Measurements from ENCODE around the gene FHIP1A.

Gene FHIP1A

DNA sequence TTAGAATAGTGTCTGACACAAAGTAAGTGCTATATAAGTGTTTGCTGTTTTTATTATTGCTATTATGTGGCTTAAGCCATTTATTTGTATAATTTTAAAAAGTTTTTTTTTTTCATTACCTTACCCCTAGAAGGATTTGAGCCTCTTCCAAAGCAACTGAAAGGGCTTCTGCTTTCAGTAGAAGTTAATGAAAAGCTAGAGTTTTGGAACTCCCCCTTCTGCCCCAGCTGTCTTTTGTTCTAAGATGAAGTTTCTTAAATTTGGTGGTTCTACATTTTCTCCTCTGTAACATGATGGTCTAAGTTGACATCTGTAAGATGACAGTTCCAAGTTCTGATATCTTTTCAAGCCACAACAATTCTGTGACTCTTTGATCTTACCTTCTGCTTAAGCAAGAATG, 30.3 kb downstream of the FHIP1A start:
- no peak overlapping the region for H2BK15ac ChIP-seq (ENCODE audit: low read depth, poor library complexity, severe bottlenecking)
- no peak overlapping the region for H3K4me3 ChIP-seq (ENCODE audit: insufficient read depth in 1 of 2, low read depth in 1 of 2, low read length in 2 of 2)
- no peak overlapping the region for H3K14ac ChIP-seq (ENCODE audit: low read length in 2 of 2)
- H4K8ac ChIP-seq (ENCODE audit: low read length), result no peak overlapping the region
- no peaks in the 10 kb centered on the region for H3K4me1 ChIP-seq (ENCODE audit: control insufficient read depth, insufficient read depth, low read depth, low read length)
- no peak overlapping the region for H3K27ac ChIP-seq (ENCODE audit: low read length, poor library complexity, severe bottlenecking)
- H2AFZ ChIP-seq (ENCODE audit: low read depth, low read length), result no peak overlapping the region
- no peak for DNase-seq
- peaks cover 11% of the 10 kb centered on the region for H3K79me1 ChIP-seq (replicated peaks; ENCODE audit: low read length, poor library complexity, severe bottlenecking)
- H3K27me3 ChIP-seq (ENCODE audit: control insufficient read depth in 1 of 2, insufficient read depth in 1 of 2, low read length in 2 of 2), result peaks cover 0 to 14% of the 10 kb centered on the region in 2 experiments
- H3K23ac ChIP-seq (ENCODE audit: low read length in 2 of 2), result no peak overlapping the region
- H2BK120ac ChIP-seq (ENCODE audit: low read depth, low read length), result no peak overlapping the region
- no peaks in the 10 kb centered on the region for H3K36me3 ChIP-seq (ENCODE audit: control insufficient read depth in 1 of 2, insufficient read depth in 2 of 2, low read depth in 1 of 2, low read length in 2 of 2)
- no peak overlapping the region for H3K9ac ChIP-seq (ENCODE audit: low read length)
- no peak overlapping the region for H3K4me2 ChIP-seq (ENCODE audit: low read length, poor library complexity, severe bottlenecking)
- no peak overlapping the region for H4K91ac ChIP-seq (ENCODE audit: low read length)
- no peak overlapping the region for H2BK5ac ChIP-seq (ENCODE audit: low read depth, low read length, poor library complexity, severe bottlenecking)
- H2BK12ac ChIP-seq (ENCODE audit: low read length in 2 of 2), result no peak overlapping the region
- H2AK5ac ChIP-seq (ENCODE audit: low read length, severe bottlenecking), result no peak overlapping the region
- H3K9me3 ChIP-seq (ENCODE audit: control insufficient read depth, low read length), result no peaks in the 10 kb centered on the region
- H3K4ac ChIP-seq (ENCODE audit: low read depth in 1 of 2, low read length in 2 of 2), result no peak overlapping the region
- no peak overlapping the region for H3K18ac ChIP-seq (ENCODE audit: low read depth in 1 of 2, low read length in 2 of 2)

DNA sequence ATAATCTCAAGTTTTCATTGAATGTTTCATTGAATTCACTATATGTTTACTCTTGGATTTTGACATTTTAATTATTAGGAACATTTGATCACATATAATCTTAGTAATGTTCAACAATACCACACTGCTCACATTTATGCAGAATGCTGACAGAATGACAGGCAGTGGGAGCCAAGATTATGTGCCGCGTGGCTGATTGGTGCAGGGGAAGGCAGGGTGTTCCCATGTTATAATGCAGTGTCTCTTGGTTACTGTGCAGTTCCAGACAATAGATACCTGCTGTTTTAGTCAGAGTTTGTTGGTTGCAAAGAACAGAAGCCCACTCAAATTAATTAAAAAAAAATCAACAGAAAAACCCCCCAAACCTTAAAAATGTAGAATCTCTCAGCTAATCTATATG, 33.0 kb downstream of the FHIP1A start:
- Histone ChIP-seq H4K8ac (ENCODE audit: low read length) (no peak overlapping the region), H2BK5ac (ENCODE audit: low read depth, low read length, poor library complexity, severe bottlenecking) (no peak overlapping the region), H2BK15ac (ENCODE audit: low read depth, poor library complexity, severe bottlenecking) (no peak overlapping the region), H3K27me3 (ENCODE audit: control insufficient read depth in 1 of 2, insufficient read depth in 1 of 2, low read length in 2 of 2) (peaks cover 0 to 14% of the 10 kb centered on the region in 2 experiments), H2BK12ac (ENCODE audit: low read length in 2 of 2) (no peak overlapping the region), H3K36me3 (ENCODE audit: control insufficient read depth in 1 of 2, insufficient read depth in 2 of 2, low read depth in 1 of 2, low read length in 2 of 2) (no peaks in the 10 kb centered on the region), H3K9ac (ENCODE audit: low read length) (no peak overlapping the region), H3K23ac (ENCODE audit: low read length in 2 of 2) (no peak overlapping the region), H4K91ac (ENCODE audit: low read length) (no peak overlapping the region), H3K4me3 (ENCODE audit: insufficient read depth in 1 of 2, low read depth in 1 of 2, low read length in 2 of 2) (no peak overlapping the region), H2AFZ (ENCODE audit: low read depth, low read length) (no peak overlapping the region), H3K18ac (ENCODE audit: low read depth in 1 of 2, low read length in 2 of 2) (no peak overlapping the region), H3K14ac (ENCODE audit: low read length in 2 of 2) (no peak overlapping the region), H3K4ac (ENCODE audit: low read depth in 1 of 2, low read length in 2 of 2) (no peak overlapping the region), H3K4me1 (ENCODE audit: control insufficient read depth, insufficient read depth, low read depth, low read length) (no peaks in the 10 kb centered on the region), H3K27ac (ENCODE audit: low read length, poor library complexity, severe bottlenecking) (no peak overlapping the region), H2BK120ac (ENCODE audit: low read depth, low read length) (no peak overlapping the region), H3K4me2 (ENCODE audit: low read length, poor library complexity, severe bottlenecking) (no peak overlapping the region), H3K9me3 (ENCODE audit: control insufficient read depth, low read length) (no peaks in the 10 kb centered on the region), H2AK5ac (ENCODE audit: low read length, severe bottlenecking) (no peak overlapping the region), H3K79me1 (replicated peaks; ENCODE audit: low read length, poor library complexity, severe bottlenecking) (peaks cover 11% of the 10 kb centered on the region)
- 100% methylated on average over 2 of the region's 2 CpGs for WGBS
- no peak for DNase-seq

DNA sequence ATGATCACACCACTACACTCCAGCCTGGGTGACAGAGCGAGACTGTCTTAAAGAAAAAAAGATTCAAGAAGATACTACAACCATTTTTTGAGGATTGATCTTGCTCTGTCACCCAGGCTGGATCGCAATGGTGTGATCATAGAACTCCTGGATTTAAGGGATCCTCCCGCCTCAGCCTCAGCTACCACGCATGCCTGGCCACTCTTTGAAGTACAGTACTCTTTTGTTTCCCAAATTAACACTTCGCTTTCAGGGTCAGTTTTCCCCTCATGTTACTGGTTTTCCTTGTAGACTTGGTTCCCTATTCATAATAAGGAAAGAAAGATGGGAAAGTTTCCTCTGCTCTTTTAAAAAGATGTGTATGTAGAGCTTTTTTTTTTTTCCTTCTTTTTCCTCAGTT, 34.3 kb downstream of the FHIP1A start:
- no peak overlapping the region for H4K8ac ChIP-seq (ENCODE audit: low read length)
- no peak for DNase-seq
- no peaks in the 10 kb centered on the region for H3K4me1 ChIP-seq (ENCODE audit: control insufficient read depth, insufficient read depth, low read depth, low read length)
- no peak overlapping the region for H3K4me3 ChIP-seq (ENCODE audit: insufficient read depth in 1 of 2, low read depth in 1 of 2, low read length in 2 of 2)
- H3K18ac ChIP-seq (ENCODE audit: low read depth in 1 of 2, low read length in 2 of 2), result no peak overlapping the region
- no peak overlapping the region for H3K4ac ChIP-seq (ENCODE audit: low read depth in 1 of 2, low read length in 2 of 2)
- no peak overlapping the region for H2AFZ ChIP-seq (ENCODE audit: low read depth, low read length)
- H2BK5ac ChIP-seq (ENCODE audit: low read depth, low read length, poor library complexity, severe bottlenecking), result no peak overlapping the region
- no peak overlapping the region for H2BK15ac ChIP-seq (ENCODE audit: low read depth, poor library complexity, severe bottlenecking)
- 67% methylated on average over 5 of the region's 5 CpGs for WGBS
- peaks cover 9% of the 10 kb centered on the region for H3K79me1 ChIP-seq (replicated peaks; ENCODE audit: low read length, poor library complexity, severe bottlenecking)
- H3K36me3 ChIP-seq (ENCODE audit: control insufficient read depth in 1 of 2, insufficient read depth in 2 of 2, low read depth in 1 of 2, low read length in 2 of 2), result no peaks in the 10 kb centered on the region
- H3K27ac ChIP-seq (ENCODE audit: low read length, poor library complexity, severe bottlenecking), result no peak overlapping the region
- no peak overlapping the region for H3K9ac ChIP-seq (ENCODE audit: low read length)
- H2BK12ac ChIP-seq (ENCODE audit: low read length in 2 of 2), result no peak overlapping the region
- H3K23ac ChIP-seq (ENCODE audit: low read length in 2 of 2), result no peak overlapping the region
- no peak overlapping the region for H3K4me2 ChIP-seq (ENCODE audit: low read length, poor library complexity, severe bottlenecking)
- H2AK5ac ChIP-seq (ENCODE audit: low read length, severe bottlenecking), result no peak overlapping the region
- H4K91ac ChIP-seq (ENCODE audit: low read length), result no peak overlapping the region
- no peaks in the 10 kb centered on the region for H3K9me3 ChIP-seq (ENCODE audit: control insufficient read depth, low read length)
- H3K14ac ChIP-seq (ENCODE audit: low read length in 2 of 2), result no peak overlapping the region
- peaks cover 0 to 14% of the 10 kb centered on the region in 2 experiments for H3K27me3 ChIP-seq (ENCODE audit: control insufficient read depth in 1 of 2, insufficient read depth in 1 of 2, low read length in 2 of 2)
- no peak overlapping the region for H2BK120ac ChIP-seq (ENCODE audit: low read depth, low read length)

DNA sequence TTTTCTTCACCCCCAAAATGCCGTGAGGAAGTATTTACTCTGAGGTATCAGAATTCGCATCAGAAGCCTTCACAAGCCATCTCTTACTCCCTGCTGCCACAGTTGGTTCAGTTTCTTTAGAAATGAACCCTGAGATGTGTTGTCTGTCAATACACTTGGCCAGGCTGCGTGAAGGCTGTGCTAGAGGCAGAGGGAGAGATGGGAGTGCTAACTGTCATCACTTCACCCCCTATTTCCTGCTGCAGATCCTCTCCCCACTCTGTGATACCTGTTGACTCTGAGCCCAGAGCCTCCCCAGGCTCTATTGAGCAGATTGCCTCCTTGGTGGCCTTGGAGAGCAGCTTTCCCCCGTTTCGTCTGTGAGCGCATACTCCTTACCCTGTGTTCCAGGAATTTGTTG, 34.8 kb downstream of the FHIP1A start:
- Histone ChIP-seq H3K4me2 (ENCODE audit: low read length, poor library complexity, severe bottlenecking) (no peak overlapping the region), H3K23ac (ENCODE audit: low read length in 2 of 2) (no peak overlapping the region), H2AFZ (ENCODE audit: low read depth, low read length) (no peak overlapping the region), H3K27me3 (ENCODE audit: control insufficient read depth in 1 of 2, insufficient read depth in 1 of 2, low read length in 2 of 2) (peaks cover 0 to 14% of the 10 kb centered on the region in 2 experiments), H2BK15ac (ENCODE audit: low read depth, poor library complexity, severe bottlenecking) (no peak overlapping the region), H3K18ac (ENCODE audit: low read depth in 1 of 2, low read length in 2 of 2) (no peak overlapping the region), H3K27ac (ENCODE audit: low read length, poor library complexity, severe bottlenecking) (no peak overlapping the region), H2BK12ac (ENCODE audit: low read length in 2 of 2) (no peak overlapping the region), H2BK5ac (ENCODE audit: low read depth, low read length, poor library complexity, severe bottlenecking) (no peak overlapping the region), H3K14ac (ENCODE audit: low read length in 2 of 2) (no peak overlapping the region), H3K36me3 (ENCODE audit: control insufficient read depth in 1 of 2, insufficient read depth in 2 of 2, low read depth in 1 of 2, low read length in 2 of 2) (no peaks in the 10 kb centered on the region), H3K4me3 (ENCODE audit: insufficient read depth in 1 of 2, low read depth in 1 of 2, low read length in 2 of 2) (no peak overlapping the region), H2BK120ac (ENCODE audit: low read depth, low read length) (no peak overlapping the region), H3K4ac (ENCODE audit: low read depth in 1 of 2, low read length in 2 of 2) (no peak overlapping the region), H4K8ac (ENCODE audit: low read length) (no peak overlapping the region), H2AK5ac (ENCODE audit: low read length, severe bottlenecking) (no peak overlapping the region), H3K79me1 (replicated peaks; ENCODE audit: low read length, poor library complexity, severe bottlenecking) (peaks cover 9% of the 10 kb centered on the region), H4K91ac (ENCODE audit: low read length) (no peak overlapping the region), H3K9ac (ENCODE audit: low read length) (no peak overlapping the region), H3K4me1 (ENCODE audit: control insufficient read depth, insufficient read depth, low read depth, low read length) (no peaks in the 10 kb centered on the region), H3K9me3 (ENCODE audit: control insufficient read depth, low read length) (no peaks in the 10 kb centered on the region)
- 81% methylated on average over 4 of the region's 6 CpGs for WGBS
- no peak for DNase-seq
